Natural killer cell (primary cell): ENCODE results near the gene ARFGAP3. TPM values are rescaled to one million over a fixed set of nuclear protein-coding genes. Genes with fewer than 3 reads are reported as not detected.

Experiments
- ATAC-seq, 3 donors: fragments of 150-1000 bp in 2 of 3; fragments of 200-7000 bp in 1 of 3; cut with Tn5 transposase; 1 replicate in 1 of 3; 2 replicates in 2 of 3; pipeline ENCODE4 v1.10.0; 2021; ENCODE audit warnings: mild to moderate bottlenecking in 2 of 3, moderate library complexity in 2 of 3
- DNase-seq, 2 donors: peaks; one replicate each; pipeline versions ENCODE4 v3.0.0 to v3.0.0-alpha.2; 2013 to 2021; ENCODE audit warnings: mixed read lengths in 1 of 2
- H3K27ac ChIP-seq: one replicate; pipeline ENCODE4 v1.5.1; 2013; ENCODE audit warnings: mild to moderate bottlenecking, low read length
- H3K27me3 ChIP-seq: one replicate; pipeline ENCODE4 v1.6.1; 2013; ENCODE audit warnings: low read length; ENCODE audit not compliant: control insufficient read depth, insufficient read depth
- H3K36me3 ChIP-seq: one replicate; pipeline ENCODE4 v1.6.1; 2013; ENCODE audit warnings: low read length; ENCODE audit not compliant: control insufficient read depth, insufficient read depth
- H3K4me1 ChIP-seq: one replicate; pipeline ENCODE4 v1.6.1; 2013; ENCODE audit warnings: low read length; ENCODE audit not compliant: control insufficient read depth, insufficient read depth
- H3K4me3 ChIP-seq: one replicate; pipeline ENCODE4 v1.5.1; 2013; ENCODE audit warnings: low read length
- H3K9me3 ChIP-seq: one replicate; pipeline ENCODE4 v1.6.1; 2013; ENCODE audit warnings: low read length; ENCODE audit not compliant: control insufficient read depth, insufficient read depth
- H3K27ac Mint-ChIP-seq, 2 donors: one replicate each; pipeline ENCODE4 v1.8.0; 2022; ENCODE audit warnings: mild to moderate bottlenecking in 2 of 2, mixed read lengths in 2 of 2, moderate library complexity in 1 of 2
- H3K27me3 Mint-ChIP-seq, 2 donors: one replicate each; pipeline ENCODE4 v1.8.0; 2022; ENCODE audit warnings: low read depth in 2 of 2, mixed read lengths in 2 of 2
- H3K36me3 Mint-ChIP-seq: one replicate; pipeline ENCODE4 v1.8.0; 2022; ENCODE audit warnings: mixed read lengths
- H3K4me1 Mint-ChIP-seq, 2 donors: one replicate each; pipeline ENCODE4 v1.8.0; 2022; ENCODE audit warnings: mixed read lengths in 2 of 2
- H3K4me3 Mint-ChIP-seq: one replicate; pipeline ENCODE4 v1.8.0; 2022; ENCODE audit warnings: mild to moderate bottlenecking, moderate library complexity, mixed read lengths
- H3K9me3 Mint-ChIP-seq, 2 donors: one replicate each; pipeline ENCODE4 v1.8.0; 2022; ENCODE audit warnings: mixed read lengths in 2 of 2
- CTCF ChIP-seq: fragments of 200-600 bp; IDR thresholded peaks from one replicate; pipeline ENCODE4 v1.8.0; 2022; ENCODE audit warnings: antibody characterized with exemption
- WGBS: methylation state at CpG from one replicate; pipeline ENCODE4 v1.1.7; 2013; ENCODE audit warnings: missing lambda C conversion rate; ENCODE audit not compliant: insufficient coverage; 5-methylcytosine and 5-hydroxymethylcytosine counted together
- intact Hi-C: fragments of 100-400 bp; cut with micrococcal nuclease; formaldehyde crosslinking; loops from one replicate; pipeline ENCODE4 v1.14.2; 2022
- total RNA-seq, 4 donors: library from RNA; stranded (reverse); fragments of 120-200 nt in 1 of 4; gene quantifications; one replicate each; pipeline versions ENCODE4 v1.2.3 to v1.2.4, GENCODE V29; 2013 to 2022

ARFGAP3 gene
- total RNA-seq, 3 donors from 2014 or later (not counting 1 experiment from before 2014, with no cell fraction given): 46.3 to 58.0 (median 53.8) TPM

GRCh38 chr22:42770941-42771647 is 86.0 kb downstream of the ARFGAP3 start:
- intact Hi-C loops: no loop called here
- Mint-ChIP-seq H3K4me3 (no peak overlapping the region), H3K27ac (no peak overlapping the region), H3K9me3 (no peaks in the 10 kb centered on the region), H3K4me1 (no peaks in the 10 kb centered on the region), H3K27me3 (no peaks in the 10 kb centered on the region), H3K36me3 (no peaks in the 10 kb centered on the region)
- H3K4me1 ChIP-seq: peaks cover 15% of the 10 kb centered on the region
- H3K9me3 ChIP-seq: no peaks in the 10 kb centered on the region
- no peaks in the 10 kb centered on the region for H3K36me3 ChIP-seq
- TF ChIP-seq CTCF: no peak
- ATAC-seq (no peak), DNase-seq (no peak)
- H3K27me3 ChIP-seq: no peaks in the 10 kb centered on the region
- H3K27ac ChIP-seq: no peak overlapping the region
- WGBS: 79% methylated on average over 15 of the region's 15 CpGs
- H3K4me3 ChIP-seq: no peak overlapping the region

GRCh38 chr22:42770448-42770726 is 86.7 kb downstream of the ARFGAP3 start:
- ATAC-seq (no peak), DNase-seq (no peak)
- Histone ChIP-seq H3K4me1 (peaks cover 15% of the 10 kb centered on the region), H3K27me3 (no peaks in the 10 kb centered on the region), H3K36me3 (no peaks in the 10 kb centered on the region), H3K27ac (no peak overlapping the region), H3K9me3 (no peaks in the 10 kb centered on the region), H3K4me3 (no peak overlapping the region)
- H3K27ac Mint-ChIP-seq: no peak overlapping the region
- TF ChIP-seq CTCF: no peak
- no peaks in the 10 kb centered on the region for H3K4me1 Mint-ChIP-seq
- H3K4me3 Mint-ChIP-seq: no peak overlapping the region
- WGBS: 90% methylated on average over 4 of the region's 4 CpGs
- no peaks in the 10 kb centered on the region for H3K36me3 Mint-ChIP-seq
- intact Hi-C loops: no loop called here
- H3K27me3 Mint-ChIP-seq: no peaks in the 10 kb centered on the region
- no peaks in the 10 kb centered on the region for H3K9me3 Mint-ChIP-seq

GRCh38 chr22:42769574-42770447 is 87.3 kb downstream of the ARFGAP3 start:
- TF ChIP-seq CTCF: no peak
- no peaks in the 10 kb centered on the region for H3K9me3 ChIP-seq
- H3K4me3 ChIP-seq: no peak overlapping the region
- H3K27me3 Mint-ChIP-seq: no peaks in the 10 kb centered on the region
- intact Hi-C loops: no loop called here
- H3K9me3 Mint-ChIP-seq: no peaks in the 10 kb centered on the region
- no peaks in the 10 kb centered on the region for H3K4me1 Mint-ChIP-seq
- no peak for ATAC-seq
- no peaks in the 10 kb centered on the region for H3K27me3 ChIP-seq
- no peak overlapping the region for H3K27ac Mint-ChIP-seq
- no peak for DNase-seq
- no peaks in the 10 kb centered on the region for H3K36me3 ChIP-seq
- peaks cover 15% of the 10 kb centered on the region for H3K4me1 ChIP-seq
- H3K27ac ChIP-seq: no peak overlapping the region
- H3K4me3 Mint-ChIP-seq: no peak overlapping the region
- H3K36me3 Mint-ChIP-seq: no peaks in the 10 kb centered on the region
- WGBS: 65% methylated on average over 50 of the region's 50 CpGs
